ENCODE measurements around the gene TPRN.

Gene TPRN

GRCh38 chr9:137236238-137236935 is 35.8 kb upstream of the TPRN start:
- peak; percentile 85 for DNase-seq (ENCODE audit: extremely low read depth, insufficient read length)
- H3K27me3 ChIP-seq (replicated peaks; ENCODE audit: control insufficient read depth, insufficient read depth, low read length) = no peaks in the 10 kb centered on the region; the same call in 1 of the 2 replicates
- no peaks in the 10 kb centered on the region for H3K36me3 ChIP-seq (ENCODE audit: control insufficient read depth, insufficient read depth, low read length)
- peak; percentile 99 for TF ChIP-seq CTCF (IDR thresholded peaks at IDR 0.05; ENCODE audit: insufficient read depth, low read length, poor library complexity, severe bottlenecking)
- H3K4me3 ChIP-seq (replicated peaks; ENCODE audit: low read depth, low read length) = peak overlapping the region; percentile 31; the same call in 1 of the 2 replicates

GRCh38 chr9:137235424-137236237 is 35.1 kb upstream of the TPRN start:
- Histone ChIP-seq H3K4me3 (replicated peaks; ENCODE audit: low read depth, low read length) (no peak overlapping the region), H3K36me3 (ENCODE audit: control insufficient read depth, insufficient read depth, low read length) (no peaks in the 10 kb centered on the region), H3K27me3 (replicated peaks; ENCODE audit: control insufficient read depth, insufficient read depth, low read length) (no peaks in the 10 kb centered on the region; the same call in 1 of the 2 replicates)
- DNase-seq (ENCODE audit: extremely low read depth, insufficient read length) = no peak
- TF ChIP-seq CTCF (IDR thresholded peaks at IDR 0.05; ENCODE audit: insufficient read depth, low read length, poor library complexity, severe bottlenecking) = peak; percentile 13

- no peak for DNase-seq (ENCODE audit: extremely low read depth, insufficient read length)
- no peak for TF ChIP-seq CTCF (IDR thresholded peaks at IDR 0.05; ENCODE audit: insufficient read depth, low read length, poor library complexity, severe bottlenecking)
- H3K4me3 ChIP-seq (replicated peaks; ENCODE audit: low read depth, low read length) = no peak overlapping the region
- no peaks in the 10 kb centered on the region for H3K36me3 ChIP-seq (ENCODE audit: control insufficient read depth, insufficient read depth, low read length)
- no peaks in the 10 kb centered on the region; the same call in 1 of the 2 replicates for H3K27me3 ChIP-seq (replicated peaks; ENCODE audit: control insufficient read depth, insufficient read depth, low read length)
Observed at GRCh38 chr9:137234758-137235423, 34.4 kb upstream of the TPRN start.

GRCh38 chr9:137234055-137234697 is 33.6 kb upstream of the TPRN start:
- DNase-seq (ENCODE audit: extremely low read depth, insufficient read length) = no peak
- no peak overlapping the region for H3K4me3 ChIP-seq (replicated peaks; ENCODE audit: low read depth, low read length)
- H3K27me3 ChIP-seq (replicated peaks; ENCODE audit: control insufficient read depth, insufficient read depth, low read length) = no peaks in the 10 kb centered on the region; the same call in 1 of the 2 replicates
- no peaks in the 10 kb centered on the region for H3K36me3 ChIP-seq (ENCODE audit: control insufficient read depth, insufficient read depth, low read length)
- no peak for TF ChIP-seq CTCF (IDR thresholded peaks at IDR 0.05; ENCODE audit: insufficient read depth, low read length, poor library complexity, severe bottlenecking)

- H3K27me3 ChIP-seq (replicated peaks; ENCODE audit: control insufficient read depth, insufficient read depth, low read length) = no peaks in the 10 kb centered on the region; the same call in 1 of the 2 replicates
Observed at GRCh38 chr9:137233143-137233980, 32.8 kb upstream of the TPRN start.

More at GRCh38 chr9:137233143-137233980, 32.8 kb upstream of the TPRN start:
- H3K4me3 ChIP-seq (replicated peaks; ENCODE audit: low read depth, low read length) = no peak overlapping the region
- DNase-seq (ENCODE audit: extremely low read depth, insufficient read length) = no peak
- H3K36me3 ChIP-seq (ENCODE audit: control insufficient read depth, insufficient read depth, low read length) = no peaks in the 10 kb centered on the region
- TF ChIP-seq CTCF (IDR thresholded peaks at IDR 0.05; ENCODE audit: insufficient read depth, low read length, poor library complexity, severe bottlenecking) = no peak

Measured in GM06990 (cell line).